ENCODE results near the gene GSTCD.
A peak's percentile ranks its signal among the peaks of the same experiment; 100 is the strongest.

GSTCD gene

DNA sequence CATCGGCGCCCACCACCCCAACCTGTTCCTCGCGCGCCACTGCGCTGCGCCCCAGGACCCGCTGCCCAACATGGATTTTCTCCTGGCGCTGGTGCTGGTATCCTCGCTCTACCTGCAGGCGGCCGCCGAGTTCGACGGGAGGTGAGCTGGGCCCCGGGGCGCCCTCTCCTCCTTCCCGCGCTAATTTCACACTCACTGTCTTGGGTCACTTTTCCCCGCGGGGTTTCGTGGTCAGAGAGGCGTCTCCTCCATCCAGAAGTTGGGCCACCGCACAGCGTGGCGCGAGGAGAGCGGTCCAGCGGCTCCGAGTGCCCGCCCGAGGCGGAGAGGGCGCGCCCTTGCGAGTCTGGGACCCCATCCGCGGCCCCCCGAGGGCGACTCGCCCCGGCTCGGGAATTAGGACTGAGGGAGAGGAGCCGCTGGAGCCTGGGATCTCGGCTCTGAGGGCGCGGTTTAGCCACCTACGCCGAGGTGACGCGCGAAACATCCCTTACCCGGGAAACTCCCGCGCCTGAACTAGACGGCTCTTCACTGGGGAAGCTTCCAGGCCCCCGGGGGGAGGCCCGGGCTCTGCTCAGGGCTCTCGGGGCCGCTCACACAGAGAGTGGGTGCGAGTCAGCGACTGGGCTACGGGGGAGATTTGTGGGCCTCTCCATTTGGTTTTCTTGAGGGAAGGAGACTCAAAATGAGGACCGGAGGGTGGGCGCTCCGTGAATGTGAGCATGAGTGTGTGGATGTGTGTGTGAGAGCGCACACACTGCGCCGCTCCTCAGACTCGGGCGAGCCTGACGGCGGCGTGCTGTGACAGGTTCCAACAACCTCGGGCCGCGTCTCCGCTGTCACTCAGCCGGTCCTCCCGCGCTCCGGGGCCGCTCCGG is 187.2 kb downstream of the GSTCD start:
- peak; percentile 24 for DNase-seq

DNA sequence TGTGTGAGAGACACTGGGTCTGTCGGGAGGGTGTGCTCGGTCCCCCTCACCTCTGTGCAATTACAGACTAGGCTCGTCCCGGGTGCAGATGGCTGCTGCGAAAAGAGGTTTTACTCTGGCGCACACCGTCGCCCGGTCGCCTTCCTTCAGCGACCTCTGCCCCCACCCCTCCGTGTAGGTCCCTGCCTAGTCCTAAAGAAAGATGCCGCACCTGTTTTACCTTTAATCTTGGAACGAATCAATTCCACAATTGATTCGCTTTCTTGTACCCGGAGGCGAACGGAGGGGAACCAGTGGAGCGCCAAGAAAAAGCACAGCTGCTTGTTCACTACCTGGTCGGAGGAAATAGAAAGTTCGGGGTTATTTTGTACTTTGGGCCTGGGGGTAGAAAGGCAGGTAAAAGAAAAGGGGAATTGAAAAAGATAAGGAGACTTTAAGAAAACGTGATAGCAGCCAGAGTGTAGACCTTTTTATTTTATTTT is 187.9 kb downstream of the GSTCD start:
- no peak for DNase-seq

All from right hindlimb (tissue), 1 donor.